HCT116 (cell line): ENCODE data around the gene ST8SIA3. TPM values are rescaled to one million over a fixed set of nuclear protein-coding genes. Genes with fewer than 3 reads are reported as not detected.

Source experiments
- ATAC-seq: fragments of 200-7000 bp; cut with Tn5 transposase; 2 replicates; pipeline ENCODE4 v1.9.1; 2020; ENCODE audit warnings: mild to moderate bottlenecking, moderate library complexity
- BruUV-seq: library from RNA; stranded (reverse); fragments of 400-500 nt; replicated peaks from 2 replicates; lab custom pipeline; 2021; lab: Mats Ljungman, UMichigan
- CTCF ChIA-PET: fragments of 300-600 bp; sonication (Branson Sonifier 250); formaldehyde crosslinking; loops from one replicate; lab custom pipeline; 2021; ENCODE audit warnings: antibody characterized with exemption; lab: Charles Lee
- POLR2A ChIA-PET: fragments of 300-600, 350-600 bp; sonication (Branson Sonifier 250); formaldehyde crosslinking; loops from one replicate; lab custom pipeline; 2021; ENCODE audit warnings: antibody characterized with exemption; lab: Charles Lee
- RAD21 ChIA-PET, 2 experiments: fragments of 300-600 bp; sonication (Branson Sonifier 250); formaldehyde crosslinking; loops; one replicate each; lab custom pipeline; 2023; ENCODE audit warnings: low total read pairs in 2 of 2; ENCODE audit not compliant: uncharacterized antibody in 2 of 2, unreplicated experiment in 2 of 2, low non-redundant PET in 1 of 2; lab: Charles Lee
- DNase-seq: peaks from one replicate; pipeline ENCODE4 v3.0.0-alpha.2; 2010; ENCODE audit warnings: low read depth, low spot score
- H2AFZ ChIP-seq: fragments of 200-600 bp; shearing (Covaris generic), sonication (generic); 2 replicates; pipeline ENCODE4 v1.6.1; 2017; ENCODE audit warnings: low read depth, mixed run types, mixed read lengths, antibody characterized with exemption, low read length; ENCODE audit not compliant: poor library complexity, severe bottlenecking
- H3K27ac ChIP-seq: 2 replicates; pipeline ENCODE4 v1.5.1; 2012; ENCODE audit warnings: low read depth, low read length
- H3K27me3 ChIP-seq: fragments of 200-600 bp; sonication (generic); 2 replicates; pipeline ENCODE4 v1.6.1; 2016; ENCODE audit warnings: mixed run types, low read length, mixed read lengths; ENCODE audit not compliant: insufficient read depth
- H3K36me3 ChIP-seq, 2 experiments: fragments of 200-500 bp in 1 of 2; fragments of 200-600 bp in 1 of 2; sonication (Bioruptor generic) in 1 of 2; sonication (generic) in 1 of 2; 2 replicates each; pipeline versions ENCODE4 v1.5.1 to v1.6.1; 2014 to 2016; ENCODE audit warnings: low read length in 2 of 2, inconsistent platforms in 1 of 2, mixed read lengths in 1 of 2, mixed run types in 1 of 2; ENCODE audit not compliant: insufficient read depth in 2 of 2, control insufficient read depth in 1 of 2
- H3K4me1 ChIP-seq, 2 experiments: fragments of 200-600 bp in 1 of 2; sonication (generic) in 1 of 2; 2 replicates each; pipeline versions ENCODE4 v1.5.1 to v1.6.1; 2012 to 2017; ENCODE audit warnings: low read length in 2 of 2, inconsistent platforms in 1 of 2, mild to moderate bottlenecking in 1 of 2, mixed read lengths in 1 of 2, mixed run types in 1 of 2, moderate library complexity in 1 of 2; ENCODE audit not compliant: insufficient read depth in 2 of 2, control insufficient read depth in 1 of 2
- H3K4me2 ChIP-seq: fragments of 200-600 bp; sonication (generic); 2 replicates; pipeline ENCODE4 v1.6.1; 2017; ENCODE audit warnings: mixed run types, low read length, mixed read lengths
- H3K4me3 ChIP-seq, 2 experiments: fragments of 200-600 bp in 1 of 2; sonication (generic) in 1 of 2; replicated peaks in 1 of 2; 2 replicates each; pipeline ENCODE4 v1.5.1; 2011 to 2016; ENCODE audit warnings: low read length in 2 of 2, control low read depth in 1 of 2, low read depth in 1 of 2, mild to moderate bottlenecking in 1 of 2, mixed read lengths in 1 of 2, mixed run types in 1 of 2
- H3K79me2 ChIP-seq: fragments of 200-600 bp; sonication (generic); 2 replicates; pipeline ENCODE4 v1.6.1; 2017; ENCODE audit warnings: mild to moderate bottlenecking, mixed run types, low read length, moderate library complexity, mixed read lengths; ENCODE audit not compliant: insufficient read depth
- H3K9ac ChIP-seq: fragments of 200-600 bp; sonication (generic); 2 replicates; pipeline ENCODE4 v1.6.1; 2016; ENCODE audit warnings: low read length, mixed read lengths
- H3K9me2 ChIP-seq: fragments of 200-600 bp; sonication (generic), shearing (Covaris generic); 2 replicates; pipeline ENCODE4 v1.6.1; 2017; ENCODE audit warnings: mixed run types, mild to moderate bottlenecking, moderate library complexity; ENCODE audit not compliant: insufficient read depth
- H3K9me3 ChIP-seq, 2 experiments: fragments of 200-500 bp in 1 of 2; fragments of 200-600 bp in 1 of 2; sonication (Bioruptor generic) in 1 of 2; sonication (generic) in 1 of 2; 2 replicates each; pipeline ENCODE4 v1.6.1; 2014 to 2017; ENCODE audit warnings: low read length in 2 of 2, mixed read lengths in 2 of 2, inconsistent platforms in 1 of 2, low read depth in 1 of 2, mild to moderate bottlenecking in 1 of 2, mixed run types in 1 of 2, moderate library complexity in 1 of 2; ENCODE audit not compliant: control insufficient read depth in 1 of 2, insufficient read depth in 1 of 2
- H4K20me1 ChIP-seq: fragments of 200-600 bp; sonication (generic), shearing (Covaris generic); 2 replicates; pipeline ENCODE4 v1.6.1; 2017; ENCODE audit warnings: mixed run types, mild to moderate bottlenecking, moderate library complexity; ENCODE audit not compliant: insufficient read depth
- CBX3 ChIP-seq: IDR thresholded peaks from 2 replicates; pipeline ENCODE4 v1.6.1; 2012; ENCODE audit warnings: low read depth
- EGR1 ChIP-seq: IDR thresholded peaks from 2 replicates; pipeline ENCODE4 v1.6.1; 2012; ENCODE audit warnings: low read depth
- EZH2phosphoT487 ChIP-seq: fragments of 200-600 bp; IDR thresholded peaks from 2 replicates; pipeline ENCODE4 v1.6.1; 2018; ENCODE audit warnings: antibody characterized with exemption, borderline replicate concordance
- POLR2A ChIP-seq: IDR thresholded peaks from 2 replicates; pipeline ENCODE4 v1.7.0; 2011; ENCODE audit warnings: borderline replicate concordance; ENCODE audit not compliant: insufficient read depth, insufficient read length; ENCODE audit errors: extremely low read depth
- SP1 ChIP-seq: IDR thresholded peaks from 2 replicates; pipeline ENCODE4 v1.6.1; 2012; ENCODE audit warnings: low read depth
- SRF ChIP-seq: IDR thresholded peaks from 2 replicates; pipeline ENCODE4 v1.6.1; 2012; ENCODE audit warnings: low read depth
- YY1 ChIP-seq: IDR thresholded peaks from 2 replicates; pipeline ENCODE4 v1.6.1; 2011; ENCODE audit warnings: low read length, low read depth, moderate library complexity, mild to moderate bottlenecking; ENCODE audit not compliant: insufficient replicate concordance; ENCODE audit errors: extremely low read depth
- ZFX ChIP-seq: fragments of 450-650 bp; IDR thresholded peaks from 2 replicates; pipeline ENCODE4 v1.6.1; 2017
- ZNF274 ChIP-seq: fragments of 200-500 bp; sonication (Bioruptor generic); IDR thresholded peaks from 2 replicates; pipeline ENCODE4 v1.6.1; 2014; ENCODE audit warnings: mild to moderate bottlenecking, low read depth, low read length, inconsistent platforms
- intact Hi-C: fragments of 100-400 bp; cut with micrococcal nuclease; formaldehyde crosslinking; loops from 2 replicates; pipeline ENCODE4 v1.10.0; 2022
- total RNA-seq: library from RNA; stranded (reverse); gene quantifications from one replicate; pipeline ENCODE4 v1.2.1, GENCODE V29; 2021; ENCODE audit not compliant: unreplicated experiment
- TF ChIP-seq, protein P1 (sequence below): IDR thresholded peaks from 2 replicates; pipeline ENCODE4 v1.6.1; 2012; ENCODE audit warnings: low read depth
- TF ChIP-seq, protein P2 (sequence below): IDR thresholded peaks from 2 replicates; pipeline ENCODE4 v1.6.1; 2012
- TF ChIP-seq, protein P3 (sequence below), 3 experiments: fragments of 200-600 bp in 1 of 3; sonication (generic) in 1 of 3; IDR thresholded peaks in 2 of 3; conservative IDR thresholded peaks in 1 of 3; 2 replicates each; pipeline ENCODE4 v1.5.1; 2012 to 2017; ENCODE audit warnings: low read depth in 2 of 3, low read length in 2 of 3, antibody characterized with exemption in 1 of 3, borderline replicate concordance in 1 of 3, control low read depth in 1 of 3, mild to moderate bottlenecking in 1 of 3, mixed read lengths in 1 of 3, mixed run types in 1 of 3, moderate library complexity in 1 of 3; ENCODE audit not compliant: insufficient read depth in 1 of 3

ST8SIA3 gene
- total RNA-seq, 1 experiment from 2014 or later, result not detected

GRCh38 chr18:57331718-57332117, 20.6 kb upstream of the ST8SIA3 start:
- Histone ChIP-seq H3K79me2 (no peaks in the 10 kb centered on the region), H2AFZ (no peak overlapping the region), H3K36me3 (no peaks in the 10 kb centered on the region), H3K9me2 (no peaks in the 10 kb centered on the region), H3K4me1 (no peaks in the 10 kb centered on the region), H3K27me3 (peaks cover 26% of the 10 kb centered on the region), H3K9ac (no peak overlapping the region), H3K27ac (no peak overlapping the region), H3K4me3 (no peak overlapping the region), H3K9me3 (no peaks in the 10 kb centered on the region), H3K4me2 (no peak overlapping the region), H4K20me1 (no peaks in the 10 kb centered on the region; the same call in 1 of the 2 replicates)
- no peak for DNase-seq
- RAD21 ChIA-PET, result no interaction called here
- no TSS peak for BruUV-seq
- CTCF ChIA-PET, result no interaction called here
- intact Hi-C loops, result no loop called here
- TF ChIP-seq, protein P1, sequence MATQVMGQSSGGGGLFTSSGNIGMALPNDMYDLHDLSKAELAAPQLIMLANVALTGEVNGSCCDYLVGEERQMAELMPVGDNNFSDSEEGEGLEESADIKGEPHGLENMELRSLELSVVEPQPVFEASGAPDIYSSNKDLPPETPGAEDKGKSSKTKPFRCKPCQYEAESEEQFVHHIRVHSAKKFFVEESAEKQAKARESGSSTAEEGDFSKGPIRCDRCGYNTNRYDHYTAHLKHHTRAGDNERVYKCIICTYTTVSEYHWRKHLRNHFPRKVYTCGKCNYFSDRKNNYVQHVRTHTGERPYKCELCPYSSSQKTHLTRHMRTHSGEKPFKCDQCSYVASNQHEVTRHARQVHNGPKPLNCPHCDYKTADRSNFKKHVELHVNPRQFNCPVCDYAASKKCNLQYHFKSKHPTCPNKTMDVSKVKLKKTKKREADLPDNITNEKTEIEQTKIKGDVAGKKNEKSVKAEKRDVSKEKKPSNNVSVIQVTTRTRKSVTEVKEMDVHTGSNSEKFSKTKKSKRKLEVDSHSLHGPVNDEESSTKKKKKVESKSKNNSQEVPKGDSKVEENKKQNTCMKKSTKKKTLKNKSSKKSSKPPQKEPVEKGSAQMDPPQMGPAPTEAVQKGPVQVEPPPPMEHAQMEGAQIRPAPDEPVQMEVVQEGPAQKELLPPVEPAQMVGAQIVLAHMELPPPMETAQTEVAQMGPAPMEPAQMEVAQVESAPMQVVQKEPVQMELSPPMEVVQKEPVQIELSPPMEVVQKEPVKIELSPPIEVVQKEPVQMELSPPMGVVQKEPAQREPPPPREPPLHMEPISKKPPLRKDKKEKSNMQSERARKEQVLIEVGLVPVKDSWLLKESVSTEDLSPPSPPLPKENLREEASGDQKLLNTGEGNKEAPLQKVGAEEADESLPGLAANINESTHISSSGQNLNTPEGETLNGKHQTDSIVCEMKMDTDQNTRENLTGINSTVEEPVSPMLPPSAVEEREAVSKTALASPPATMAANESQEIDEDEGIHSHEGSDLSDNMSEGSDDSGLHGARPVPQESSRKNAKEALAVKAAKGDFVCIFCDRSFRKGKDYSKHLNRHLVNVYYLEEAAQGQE, result no peak
- TF ChIP-seq EGR1 (no peak), EZH2phosphoT487 (no peak), SP1 (no peak), ZFX (no peak)
- POLR2A ChIA-PET, result no interaction called here
- ATAC-seq, result no peak

DNA sequence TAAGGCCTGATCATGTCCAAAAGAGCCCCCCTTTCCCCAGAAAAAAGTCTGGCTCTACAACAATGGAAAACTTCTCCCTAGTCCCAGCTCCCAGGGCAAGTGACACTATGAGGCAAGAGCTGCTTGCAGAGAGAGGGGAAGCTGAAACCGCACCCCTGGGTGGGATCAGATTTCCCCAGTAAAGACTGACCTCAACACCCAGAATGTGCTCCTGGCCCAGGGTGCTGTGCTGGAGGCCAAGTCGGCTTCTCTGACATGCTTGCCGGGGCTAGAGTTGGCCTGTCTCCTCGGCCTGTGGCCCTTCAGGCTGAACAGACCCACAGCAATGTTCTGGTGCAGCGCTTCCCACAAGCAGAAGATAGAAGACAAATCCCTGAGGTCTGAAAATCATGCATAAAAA, 18.4 kb upstream of the ST8SIA3 start:
- ChIA-PET POLR2A (no interaction called here), CTCF (no interaction called here), RAD21 (no interaction called here)
- Histone ChIP-seq H2AFZ (no peak overlapping the region), H3K27ac (no peak overlapping the region), H3K4me2 (no peak overlapping the region), H3K27me3 (peaks cover 38% of the 10 kb centered on the region), H3K36me3 (no peaks in the 10 kb centered on the region), H3K4me3 (no peak overlapping the region), H3K9me3 (no peaks in the 10 kb centered on the region), H3K79me2 (no peaks in the 10 kb centered on the region), H3K9ac (no peak overlapping the region), H3K9me2 (no peaks in the 10 kb centered on the region), H3K4me1 (no peaks in the 10 kb centered on the region), H4K20me1 (no peaks in the 10 kb centered on the region; the same call in 1 of the 2 replicates)
- no peak for TF ChIP-seq EZH2phosphoT487
- no peak for TF ChIP-seq POLR2A
- no peak for TF ChIP-seq ZFX
- TF ChIP-seq, protein P2, sequence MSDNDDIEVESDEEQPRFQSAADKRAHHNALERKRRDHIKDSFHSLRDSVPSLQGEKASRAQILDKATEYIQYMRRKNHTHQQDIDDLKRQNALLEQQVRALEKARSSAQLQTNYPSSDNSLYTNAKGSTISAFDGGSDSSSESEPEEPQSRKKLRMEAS, result no peak
- TF ChIP-seq ZNF274, result no peak
- TF ChIP-seq, protein P3, sequence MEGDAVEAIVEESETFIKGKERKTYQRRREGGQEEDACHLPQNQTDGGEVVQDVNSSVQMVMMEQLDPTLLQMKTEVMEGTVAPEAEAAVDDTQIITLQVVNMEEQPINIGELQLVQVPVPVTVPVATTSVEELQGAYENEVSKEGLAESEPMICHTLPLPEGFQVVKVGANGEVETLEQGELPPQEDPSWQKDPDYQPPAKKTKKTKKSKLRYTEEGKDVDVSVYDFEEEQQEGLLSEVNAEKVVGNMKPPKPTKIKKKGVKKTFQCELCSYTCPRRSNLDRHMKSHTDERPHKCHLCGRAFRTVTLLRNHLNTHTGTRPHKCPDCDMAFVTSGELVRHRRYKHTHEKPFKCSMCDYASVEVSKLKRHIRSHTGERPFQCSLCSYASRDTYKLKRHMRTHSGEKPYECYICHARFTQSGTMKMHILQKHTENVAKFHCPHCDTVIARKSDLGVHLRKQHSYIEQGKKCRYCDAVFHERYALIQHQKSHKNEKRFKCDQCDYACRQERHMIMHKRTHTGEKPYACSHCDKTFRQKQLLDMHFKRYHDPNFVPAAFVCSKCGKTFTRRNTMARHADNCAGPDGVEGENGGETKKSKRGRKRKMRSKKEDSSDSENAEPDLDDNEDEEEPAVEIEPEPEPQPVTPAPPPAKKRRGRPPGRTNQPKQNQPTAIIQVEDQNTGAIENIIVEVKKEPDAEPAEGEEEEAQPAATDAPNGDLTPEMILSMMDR (IDR thresholded peaks at IDR 0.05 in 2 of 3, conservative IDR thresholded peaks at IDR 0.05 in 1 of 3; ENCODE audit: borderline replicate concordance in 1 of 3, insufficient read depth in 1 of 3, low read depth in 2 of 3, low read length in 2 of 3), result no peak
- TF ChIP-seq YY1, result no peak
- no peak for TF ChIP-seq SRF
- TF ChIP-seq CBX3, result no peak
- ATAC-seq (no peak), DNase-seq (no peak)
- intact Hi-C loops, result no loop called here
- no TSS peak for BruUV-seq
